Activated naive CD4-positive, alpha-beta T cell treated with anti-CD3 and anti-CD28 coated beads for 36 hours (primary cell): ENCODE measurements around the gene NTM. TPM values are rescaled to one million over a fixed set of nuclear protein-coding genes. Genes with fewer than 3 reads are reported as not detected.

ENCODE experiments used
- CTCF ChIA-PET: fragments of 350-600 bp; sonication (Branson Sonifier 250); formaldehyde crosslinking; loops from one replicate; lab custom pipeline; 2021; ENCODE audit warnings: antibody characterized with exemption; lab: Charles Lee
- DNase-seq: peaks from one replicate; pipeline ENCODE4 v3.0.0-alpha.2; 2020
- H3K27ac Mint-ChIP-seq: one replicate; pipeline ENCODE4 v1.8.0; 2021; ENCODE audit warnings: mild to moderate bottlenecking, mixed read lengths
- H3K27me3 Mint-ChIP-seq: one replicate; pipeline ENCODE4 v1.8.0; 2021; ENCODE audit warnings: low read depth, mixed read lengths
- H3K36me3 Mint-ChIP-seq: one replicate; pipeline ENCODE4 v1.8.0; 2021; ENCODE audit warnings: low read depth, mixed read lengths
- H3K4me1 Mint-ChIP-seq: one replicate; pipeline ENCODE4 v1.8.0; 2021; ENCODE audit warnings: low read depth, mixed read lengths
- H3K4me3 Mint-ChIP-seq: one replicate; pipeline ENCODE4 v1.8.0; 2021; ENCODE audit warnings: mild to moderate bottlenecking, moderate library complexity, mixed read lengths
- H3K9me3 Mint-ChIP-seq: one replicate; pipeline ENCODE4 v1.8.0; 2021; ENCODE audit warnings: mixed read lengths
- intact Hi-C: fragments of 100-400 bp; cut with micrococcal nuclease; formaldehyde crosslinking; loops from one replicate; pipeline ENCODE4 v1.15.1; 2023
- total RNA-seq, 2 experiments: library from RNA; stranded (reverse); gene quantifications; one replicate each; pipeline ENCODE4 v1.2.3, GENCODE V29; 2021

Gene NTM
- total RNA-seq, 2 experiments from 2014 or later: not detected

- Mint-ChIP-seq H3K4me1 (no peaks in the 10 kb centered on the region), H3K27me3 (peaks cover 9% of the 10 kb centered on the region), H3K27ac (no peak overlapping the region), H3K4me3 (no peak overlapping the region), H3K36me3 (no peaks in the 10 kb centered on the region), H3K9me3 (peaks cover 2% of the 10 kb centered on the region)
- DNase-seq: no peak
- intact Hi-C loops: no loop called here
- CTCF ChIA-PET: no interaction called here
Measured at GRCh38 chr11:131460931-131461330, 90.5 kb downstream of the NTM start.

GRCh38 chr11:131462622-131463021, 92.2 kb downstream of the NTM start:
- peaks cover 9% of the 10 kb centered on the region for H3K27me3 Mint-ChIP-seq
- no peaks in the 10 kb centered on the region for H3K36me3 Mint-ChIP-seq
- no peaks in the 10 kb centered on the region for H3K9me3 Mint-ChIP-seq
- intact Hi-C loops: no loop called here
- CTCF ChIA-PET: interaction anchor here (0.7 kb wide), 1 partner anchor 17 kb away, joined by 4 read pairs; no protein-coding TSS in a partner anchor
- no peak overlapping the region for H3K4me3 Mint-ChIP-seq
- H3K27ac Mint-ChIP-seq: no peak overlapping the region
- DNase-seq: no peak
- H3K4me1 Mint-ChIP-seq: no peaks in the 10 kb centered on the region

GRCh38 chr11:131463162-131463561, 92.7 kb downstream of the NTM start:
- Mint-ChIP-seq H3K4me3 (no peak overlapping the region), H3K9me3 (no peaks in the 10 kb centered on the region), H3K27me3 (peaks cover 9% of the 10 kb centered on the region), H3K27ac (no peak overlapping the region), H3K36me3 (no peaks in the 10 kb centered on the region), H3K4me1 (no peaks in the 10 kb centered on the region)
- intact Hi-C loops: no loop called here
- CTCF ChIA-PET: interaction anchor here (0.7 kb wide), 1 partner anchor 16 kb away, joined by 4 read pairs; no protein-coding TSS in a partner anchor
- DNase-seq: no peak

GRCh38 chr11:131463649-131464425, 93.4 kb downstream of the NTM start:
- Mint-ChIP-seq H3K9me3 (no peaks in the 10 kb centered on the region), H3K27me3 (peaks cover 9% of the 10 kb centered on the region), H3K4me3 (no peak overlapping the region), H3K27ac (no peak overlapping the region), H3K4me1 (no peaks in the 10 kb centered on the region), H3K36me3 (no peaks in the 10 kb centered on the region)
- CTCF ChIA-PET: no interaction called here
- intact Hi-C loops: no loop called here
- no peak for DNase-seq

DNA sequence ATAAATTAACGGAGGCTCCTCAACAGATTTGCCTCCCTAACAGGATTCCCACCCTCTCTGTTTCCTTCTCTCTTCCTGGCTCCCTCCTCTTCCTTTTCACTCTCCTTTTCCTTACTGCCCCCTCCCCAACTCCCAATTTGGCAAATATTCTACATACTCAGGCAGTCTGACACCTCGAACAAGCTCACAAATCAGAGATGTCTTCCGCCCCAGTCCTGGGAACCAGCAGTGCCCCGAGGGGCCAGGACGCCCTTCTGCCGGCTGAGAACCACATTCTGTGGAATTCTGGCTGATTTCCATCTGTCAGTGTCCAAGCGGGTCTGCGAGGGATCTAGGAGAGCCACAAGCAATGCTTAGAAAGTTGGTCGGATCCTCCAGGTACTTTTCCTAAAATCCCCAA, 94.0 kb downstream of the NTM start:
- Mint-ChIP-seq H3K36me3 (no peaks in the 10 kb centered on the region), H3K27me3 (peaks cover 9% of the 10 kb centered on the region), H3K4me3 (no peak overlapping the region), H3K9me3 (no peaks in the 10 kb centered on the region), H3K27ac (no peak overlapping the region), H3K4me1 (no peaks in the 10 kb centered on the region)
- CTCF ChIA-PET: no interaction called here
- intact Hi-C loops: no loop called here
- no peak for DNase-seq

DNA sequence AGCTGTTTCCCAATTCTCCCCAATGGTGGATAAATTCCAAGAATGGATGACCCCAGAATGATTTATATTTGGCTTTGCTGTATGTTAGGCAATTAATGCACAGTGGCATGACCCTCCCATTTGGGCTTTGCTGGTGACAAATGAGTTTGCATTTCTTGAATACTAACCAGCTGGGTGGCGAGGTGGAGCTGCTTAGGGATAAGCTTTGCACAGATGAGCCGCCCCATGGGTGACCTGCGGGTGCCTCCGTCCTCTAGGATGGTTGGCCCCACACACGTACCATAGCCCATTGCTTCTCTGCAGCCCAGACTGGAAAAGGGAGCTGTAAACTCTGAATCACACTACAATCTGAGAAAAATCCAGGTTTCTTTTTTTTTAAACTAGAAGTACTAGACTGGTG, 94.6 kb downstream of the NTM start:
- intact Hi-C loops: no loop called here
- H3K27me3 Mint-ChIP-seq: peaks cover 9% of the 10 kb centered on the region
- CTCF ChIA-PET: no interaction called here

GRCh38 chr11:131465746-131466145, 95.3 kb downstream of the NTM start:
- no peaks in the 10 kb centered on the region for H3K4me1 Mint-ChIP-seq
- no peaks in the 10 kb centered on the region for H3K36me3 Mint-ChIP-seq
- no peaks in the 10 kb centered on the region for H3K9me3 Mint-ChIP-seq
- CTCF ChIA-PET: no interaction called here
- no peak overlapping the region for H3K4me3 Mint-ChIP-seq
- peaks cover 9% of the 10 kb centered on the region for H3K27me3 Mint-ChIP-seq
- no peak for DNase-seq
- no peak overlapping the region for H3K27ac Mint-ChIP-seq
- intact Hi-C loops: no loop called here

More for the DNA sequence above, 94.6 kb downstream of the NTM start:
- Mint-ChIP-seq H3K4me1 (no peaks in the 10 kb centered on the region), H3K27ac (no peak overlapping the region), H3K9me3 (no peaks in the 10 kb centered on the region), H3K36me3 (no peaks in the 10 kb centered on the region), H3K4me3 (no peak overlapping the region)
- DNase-seq: no peak

- no peak for DNase-seq
- H3K4me1 Mint-ChIP-seq: no peaks in the 10 kb centered on the region
- no peak overlapping the region for H3K27ac Mint-ChIP-seq
- CTCF ChIA-PET: interaction anchor here (1.3 kb wide), 1 partner anchor 206 kb away, joined by 3 read pairs; no protein-coding TSS in a partner anchor
- H3K9me3 Mint-ChIP-seq: no peaks in the 10 kb centered on the region
- intact Hi-C loops: no loop called here
- no peaks in the 10 kb centered on the region for H3K36me3 Mint-ChIP-seq
- H3K4me3 Mint-ChIP-seq: no peak overlapping the region
- peaks cover 9% of the 10 kb centered on the region for H3K27me3 Mint-ChIP-seq
Measured at GRCh38 chr11:131467645-131468394, 97.4 kb downstream of the NTM start.

- intact Hi-C loops: no loop called here
- no peak overlapping the region for H3K4me3 Mint-ChIP-seq
- H3K9me3 Mint-ChIP-seq: no peaks in the 10 kb centered on the region
- peaks cover 8% of the 10 kb centered on the region for H3K27me3 Mint-ChIP-seq
- no peak for DNase-seq
- CTCF ChIA-PET: interaction anchor here (0.5 kb wide), 1 partner anchor 430 kb away, joined by 3 read pairs; no protein-coding TSS in a partner anchor
- no peaks in the 10 kb centered on the region for H3K4me1 Mint-ChIP-seq
- H3K27ac Mint-ChIP-seq: no peak overlapping the region
- H3K36me3 Mint-ChIP-seq: no peaks in the 10 kb centered on the region
Measured at GRCh38 chr11:131468565-131468964, 98.2 kb downstream of the NTM start.

DNA sequence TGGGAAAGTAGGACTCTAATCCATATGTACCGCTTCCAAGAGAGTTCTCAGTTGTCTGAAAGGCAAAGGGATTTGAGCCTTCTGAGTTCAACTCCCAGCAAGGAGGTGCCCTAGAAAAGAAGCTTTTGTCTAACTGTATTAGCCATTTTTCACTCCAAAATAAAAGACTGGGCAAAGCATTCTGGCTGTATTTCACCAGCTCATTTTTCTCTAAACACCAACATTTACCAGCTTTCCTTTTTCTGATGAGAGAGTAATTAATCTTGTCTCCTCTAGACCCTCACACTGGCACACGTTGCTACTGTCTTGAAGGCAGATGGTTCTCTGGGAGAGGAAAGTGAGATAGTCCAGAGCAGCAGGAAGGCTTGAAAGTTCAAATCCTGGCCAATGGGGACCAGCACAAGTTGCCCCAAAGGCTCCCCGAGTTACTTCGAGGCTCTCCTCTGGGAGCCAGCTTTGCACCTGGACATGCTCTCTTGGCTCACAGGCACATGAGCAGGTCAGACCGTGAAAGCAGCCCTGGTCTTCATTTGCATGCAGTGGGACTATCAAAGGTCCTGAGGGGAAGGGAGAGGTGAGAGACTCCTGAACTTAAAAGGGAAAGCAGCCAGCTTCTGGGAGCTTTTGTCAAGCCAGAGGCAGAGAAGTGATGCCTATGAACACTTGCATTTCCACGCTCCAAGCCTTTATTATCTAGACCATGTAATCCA, 100.0 kb downstream of the NTM start:
- H3K36me3 Mint-ChIP-seq: no peaks in the 10 kb centered on the region
- no peak for DNase-seq
- no peaks in the 10 kb centered on the region for H3K9me3 Mint-ChIP-seq
- intact Hi-C loops: no loop called here
- no peak overlapping the region for H3K4me3 Mint-ChIP-seq
- H3K4me1 Mint-ChIP-seq: no peaks in the 10 kb centered on the region
- no peaks in the 10 kb centered on the region for H3K27me3 Mint-ChIP-seq
- no peak overlapping the region for H3K27ac Mint-ChIP-seq
- CTCF ChIA-PET: interaction anchor here (0.8 kb wide), 1 partner anchor 206 kb away, joined by 3 read pairs; no protein-coding TSS in a partner anchor

GRCh38 chr11:131471976-131472375, 101.6 kb downstream of the NTM start:
- Mint-ChIP-seq H3K36me3 (no peaks in the 10 kb centered on the region), H3K27me3 (peaks cover 2% of the 10 kb centered on the region)
- intact Hi-C loops: no loop called here

GRCh38 chr11:131474947-131475346, 104.5 kb downstream of the NTM start:
- H3K27me3 Mint-ChIP-seq: peaks cover 2% of the 10 kb centered on the region
- no peak for DNase-seq
- H3K4me3 Mint-ChIP-seq: no peak overlapping the region
- no peaks in the 10 kb centered on the region for H3K4me1 Mint-ChIP-seq
- intact Hi-C loops: no loop called here
- H3K36me3 Mint-ChIP-seq: no peaks in the 10 kb centered on the region
- CTCF ChIA-PET: no interaction called here
- no peaks in the 10 kb centered on the region for H3K9me3 Mint-ChIP-seq
- H3K27ac Mint-ChIP-seq: no peak overlapping the region

More at GRCh38 chr11:131471976-131472375, 101.6 kb downstream of the NTM start:
- Mint-ChIP-seq H3K4me1 (no peaks in the 10 kb centered on the region), H3K9me3 (no peaks in the 10 kb centered on the region), H3K27ac (no peak overlapping the region), H3K4me3 (no peak overlapping the region)
- CTCF ChIA-PET: no interaction called here
- no peak for DNase-seq
